ENCODE measurements around the gene SINHCAF.

- TF ChIP-seq CTCF (IDR thresholded peaks at IDR 0.05), result no peak
- TF ChIP-seq POLR2A (IDR thresholded peaks at IDR 0.05), result no peak
Measured at GRCh38 chr12:31248337-31248736, 77.6 kb downstream of the SINHCAF start.
